ENCODE results near the gene EHBP1L1. TPM values are rescaled to one million over a fixed set of nuclear protein-coding genes. Genes with fewer than 3 reads are reported as not detected.

Gene EHBP1L1
- total and polyA plus RNA-seq, 4 donors: 1.1 to 120 (median 10.0) TPM

DNA sequence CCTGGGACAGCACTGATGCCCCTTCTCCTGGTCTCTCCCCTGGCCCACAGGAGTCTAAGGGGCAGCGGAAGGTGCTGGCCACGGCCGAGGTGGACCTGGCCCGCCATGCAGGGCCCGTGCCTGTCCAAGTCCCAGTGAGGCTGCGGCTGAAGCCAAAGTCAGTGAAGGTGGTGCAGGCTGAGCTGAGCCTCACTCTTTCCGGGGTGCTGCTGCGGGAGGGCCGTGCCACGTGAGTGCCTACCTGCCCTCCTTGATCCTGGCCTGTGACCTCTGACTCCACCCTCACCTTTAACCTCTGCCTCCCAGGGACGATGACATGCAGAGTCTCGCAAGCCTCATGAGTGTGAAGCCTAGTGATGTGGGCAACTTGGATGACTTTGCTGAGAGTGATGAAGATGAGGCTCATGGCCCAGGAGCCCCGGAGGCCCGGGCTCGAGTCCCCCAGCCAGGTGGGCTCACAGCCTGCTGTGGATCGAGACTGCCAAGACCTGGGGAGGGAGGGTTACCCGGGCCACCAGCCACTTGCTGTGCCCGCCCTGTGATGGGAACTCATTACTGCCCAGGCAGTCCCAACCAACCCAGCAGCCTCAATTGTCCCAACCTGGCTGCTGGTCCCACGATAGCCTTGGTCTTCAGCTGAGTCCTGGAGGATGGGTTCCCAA is 4.3 kb downstream of the EHBP1L1 start:
- Histone ChIP-seq H3K27ac (ENCODE audit: low read depth in 1 of 2, low read length in 2 of 2) (no peak overlapping the region), H3K4me1 (ENCODE audit: control insufficient read depth in 4 of 4, insufficient read depth in 4 of 4, low read length in 3 of 4) (peaks cover 5 to 21% (median 15%) of the 10 kb centered on the region in 4 donors), H3K27me3 (ENCODE audit: control insufficient read depth in 4 of 4, insufficient read depth in 4 of 4, low read length in 3 of 4) (no peaks in the 10 kb centered on the region), H3K4me3 (ENCODE audit: low read depth in 1 of 3, low read length in 3 of 3) (no peak overlapping the region), H3K9ac (ENCODE audit: low read depth in 1 of 2, low read length in 2 of 2) (no peak overlapping the region), H3K9me3 (ENCODE audit: control insufficient read depth in 4 of 4, low read length in 3 of 4) (no peaks in the 10 kb centered on the region), H3K36me3 (ENCODE audit: control insufficient read depth in 4 of 4, insufficient read depth in 3 of 4, low read depth in 1 of 4, low read length in 3 of 4) (peaks cover 0 to 7% (median 1%) of the 10 kb centered on the region in 4 donors)
- TF ChIP-seq FOXA1 (IDR thresholded peaks at IDR 0.05): no peak
- TF ChIP-seq, protein P1, sequence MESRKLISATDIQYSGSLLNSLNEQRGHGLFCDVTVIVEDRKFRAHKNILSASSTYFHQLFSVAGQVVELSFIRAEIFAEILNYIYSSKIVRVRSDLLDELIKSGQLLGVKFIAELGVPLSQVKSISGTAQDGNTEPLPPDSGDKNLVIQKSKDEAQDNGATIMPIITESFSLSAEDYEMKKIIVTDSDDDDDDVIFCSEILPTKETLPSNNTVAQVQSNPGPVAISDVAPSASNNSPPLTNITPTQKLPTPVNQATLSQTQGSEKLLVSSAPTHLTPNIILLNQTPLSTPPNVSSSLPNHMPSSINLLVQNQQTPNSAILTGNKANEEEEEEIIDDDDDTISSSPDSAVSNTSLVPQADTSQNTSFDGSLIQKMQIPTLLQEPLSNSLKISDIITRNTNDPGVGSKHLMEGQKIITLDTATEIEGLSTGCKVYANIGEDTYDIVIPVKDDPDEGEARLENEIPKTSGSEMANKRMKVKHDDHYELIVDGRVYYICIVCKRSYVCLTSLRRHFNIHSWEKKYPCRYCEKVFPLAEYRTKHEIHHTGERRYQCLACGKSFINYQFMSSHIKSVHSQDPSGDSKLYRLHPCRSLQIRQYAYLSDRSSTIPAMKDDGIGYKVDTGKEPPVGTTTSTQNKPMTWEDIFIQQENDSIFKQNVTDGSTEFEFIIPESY (IDR thresholded peaks at IDR 0.05): no peak
- no peak for TF ChIP-seq EGR1 (IDR thresholded peaks at IDR 0.05; ENCODE audit: low read depth in 2 of 2)
- no peak for TF ChIP-seq RAD21 (IDR thresholded peaks at IDR 0.05)
- TF ChIP-seq FOXA2 (IDR thresholded peaks at IDR 0.05): no peak
- TF ChIP-seq, protein P2, sequence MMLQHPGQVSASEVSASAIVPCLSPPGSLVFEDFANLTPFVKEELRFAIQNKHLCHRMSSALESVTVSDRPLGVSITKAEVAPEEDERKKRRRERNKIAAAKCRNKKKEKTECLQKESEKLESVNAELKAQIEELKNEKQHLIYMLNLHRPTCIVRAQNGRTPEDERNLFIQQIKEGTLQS (IDR thresholded peaks at IDR 0.05): no peak
- TF ChIP-seq TAF1 (conservative IDR thresholded peaks at IDR 0.05): no peak
- TF ChIP-seq, protein P3, sequence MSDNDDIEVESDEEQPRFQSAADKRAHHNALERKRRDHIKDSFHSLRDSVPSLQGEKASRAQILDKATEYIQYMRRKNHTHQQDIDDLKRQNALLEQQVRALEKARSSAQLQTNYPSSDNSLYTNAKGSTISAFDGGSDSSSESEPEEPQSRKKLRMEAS (IDR thresholded peaks at IDR 0.05): no peak
- no peak for TF ChIP-seq HNF4A (conservative IDR thresholded peaks at IDR 0.05)
- TF ChIP-seq SP1 (IDR thresholded peaks at IDR 0.05): no peak
- TF ChIP-seq HNF4G (IDR thresholded peaks at IDR 0.05): no peak
- no peak for TF ChIP-seq GABPA (IDR thresholded peaks at IDR 0.05 in 1 of 2, conservative IDR thresholded peaks at IDR 0.05 in 1 of 2)
- WGBS: 93% methylated on average over 19 of the region's 19 CpGs
- no peak for DNase-seq (ENCODE audit: low spot score)

DNA sequence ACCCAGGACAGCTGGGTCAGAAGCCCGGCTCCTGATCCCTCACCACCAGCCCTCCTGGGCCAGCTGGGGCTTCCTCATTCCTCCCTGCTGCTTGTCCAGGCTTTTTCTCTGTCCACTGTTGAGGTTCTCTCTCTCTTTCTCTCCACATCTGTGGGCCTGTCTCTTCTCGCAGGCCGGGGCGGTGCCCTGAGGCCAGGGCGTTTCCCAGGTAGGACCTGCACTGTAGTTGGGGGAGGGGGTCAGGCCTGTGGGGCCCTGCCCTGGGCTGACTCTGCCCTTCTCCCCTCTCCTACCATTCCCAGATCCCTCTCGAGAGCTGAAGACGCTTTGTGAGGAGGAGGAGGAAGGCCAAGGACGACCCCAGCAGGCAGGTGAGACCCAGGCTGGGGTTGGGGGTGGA is 4.9 kb downstream of the EHBP1L1 start:
- no peak overlapping the region for H3K9ac ChIP-seq (ENCODE audit: low read depth in 1 of 2, low read length in 2 of 2)
- TF ChIP-seq NR2F2 (IDR thresholded peaks at IDR 0.05) (no peak), JUND (IDR thresholded peaks at IDR 0.05) (no peak), HNF4G (IDR thresholded peaks at IDR 0.05) (no peak), FOXA1 (IDR thresholded peaks at IDR 0.05) (no peak), YY1 (IDR thresholded peaks at IDR 0.05) (no peak), RAD21 (IDR thresholded peaks at IDR 0.05) (no peak), RXRA (IDR thresholded peaks at IDR 0.05) (no peak), GABPA (IDR thresholded peaks at IDR 0.05 in 1 of 2, conservative IDR thresholded peaks at IDR 0.05 in 1 of 2) (no peak), SP1 (IDR thresholded peaks at IDR 0.05) (no peak), EGR1 (IDR thresholded peaks at IDR 0.05; ENCODE audit: low read depth in 2 of 2) (no peak), FOXA2 (IDR thresholded peaks at IDR 0.05) (no peak), HNF4A (conservative IDR thresholded peaks at IDR 0.05) (no peak), TAF1 (conservative IDR thresholded peaks at IDR 0.05) (no peak)
- TF ChIP-seq, protein P2 (IDR thresholded peaks at IDR 0.05): no peak
- TF ChIP-seq, protein P3 (IDR thresholded peaks at IDR 0.05): no peak
- TF ChIP-seq, protein P4, sequence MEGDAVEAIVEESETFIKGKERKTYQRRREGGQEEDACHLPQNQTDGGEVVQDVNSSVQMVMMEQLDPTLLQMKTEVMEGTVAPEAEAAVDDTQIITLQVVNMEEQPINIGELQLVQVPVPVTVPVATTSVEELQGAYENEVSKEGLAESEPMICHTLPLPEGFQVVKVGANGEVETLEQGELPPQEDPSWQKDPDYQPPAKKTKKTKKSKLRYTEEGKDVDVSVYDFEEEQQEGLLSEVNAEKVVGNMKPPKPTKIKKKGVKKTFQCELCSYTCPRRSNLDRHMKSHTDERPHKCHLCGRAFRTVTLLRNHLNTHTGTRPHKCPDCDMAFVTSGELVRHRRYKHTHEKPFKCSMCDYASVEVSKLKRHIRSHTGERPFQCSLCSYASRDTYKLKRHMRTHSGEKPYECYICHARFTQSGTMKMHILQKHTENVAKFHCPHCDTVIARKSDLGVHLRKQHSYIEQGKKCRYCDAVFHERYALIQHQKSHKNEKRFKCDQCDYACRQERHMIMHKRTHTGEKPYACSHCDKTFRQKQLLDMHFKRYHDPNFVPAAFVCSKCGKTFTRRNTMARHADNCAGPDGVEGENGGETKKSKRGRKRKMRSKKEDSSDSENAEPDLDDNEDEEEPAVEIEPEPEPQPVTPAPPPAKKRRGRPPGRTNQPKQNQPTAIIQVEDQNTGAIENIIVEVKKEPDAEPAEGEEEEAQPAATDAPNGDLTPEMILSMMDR (IDR thresholded peaks at IDR 0.05; ENCODE audit: low read depth, low read length, missing input control): no peak
- TF ChIP-seq, protein P5, sequence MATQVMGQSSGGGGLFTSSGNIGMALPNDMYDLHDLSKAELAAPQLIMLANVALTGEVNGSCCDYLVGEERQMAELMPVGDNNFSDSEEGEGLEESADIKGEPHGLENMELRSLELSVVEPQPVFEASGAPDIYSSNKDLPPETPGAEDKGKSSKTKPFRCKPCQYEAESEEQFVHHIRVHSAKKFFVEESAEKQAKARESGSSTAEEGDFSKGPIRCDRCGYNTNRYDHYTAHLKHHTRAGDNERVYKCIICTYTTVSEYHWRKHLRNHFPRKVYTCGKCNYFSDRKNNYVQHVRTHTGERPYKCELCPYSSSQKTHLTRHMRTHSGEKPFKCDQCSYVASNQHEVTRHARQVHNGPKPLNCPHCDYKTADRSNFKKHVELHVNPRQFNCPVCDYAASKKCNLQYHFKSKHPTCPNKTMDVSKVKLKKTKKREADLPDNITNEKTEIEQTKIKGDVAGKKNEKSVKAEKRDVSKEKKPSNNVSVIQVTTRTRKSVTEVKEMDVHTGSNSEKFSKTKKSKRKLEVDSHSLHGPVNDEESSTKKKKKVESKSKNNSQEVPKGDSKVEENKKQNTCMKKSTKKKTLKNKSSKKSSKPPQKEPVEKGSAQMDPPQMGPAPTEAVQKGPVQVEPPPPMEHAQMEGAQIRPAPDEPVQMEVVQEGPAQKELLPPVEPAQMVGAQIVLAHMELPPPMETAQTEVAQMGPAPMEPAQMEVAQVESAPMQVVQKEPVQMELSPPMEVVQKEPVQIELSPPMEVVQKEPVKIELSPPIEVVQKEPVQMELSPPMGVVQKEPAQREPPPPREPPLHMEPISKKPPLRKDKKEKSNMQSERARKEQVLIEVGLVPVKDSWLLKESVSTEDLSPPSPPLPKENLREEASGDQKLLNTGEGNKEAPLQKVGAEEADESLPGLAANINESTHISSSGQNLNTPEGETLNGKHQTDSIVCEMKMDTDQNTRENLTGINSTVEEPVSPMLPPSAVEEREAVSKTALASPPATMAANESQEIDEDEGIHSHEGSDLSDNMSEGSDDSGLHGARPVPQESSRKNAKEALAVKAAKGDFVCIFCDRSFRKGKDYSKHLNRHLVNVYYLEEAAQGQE (IDR thresholded peaks at IDR 0.05): no peak
- TF ChIP-seq, protein P1 (IDR thresholded peaks at IDR 0.05): no peak
- WGBS: 94% methylated on average over 8 of the region's 8 CpGs
- peaks cover 0 to 7% (median 2%) of the 10 kb centered on the region in 4 donors for H3K36me3 ChIP-seq (ENCODE audit: control insufficient read depth in 4 of 4, insufficient read depth in 3 of 4, low read depth in 1 of 4, low read length in 3 of 4)
- H3K27me3 ChIP-seq (ENCODE audit: control insufficient read depth in 4 of 4, insufficient read depth in 4 of 4, low read length in 3 of 4): no peaks in the 10 kb centered on the region
- H3K4me1 ChIP-seq (ENCODE audit: control insufficient read depth in 4 of 4, insufficient read depth in 4 of 4, low read length in 3 of 4): peaks cover 0 to 20% (median 12%) of the 10 kb centered on the region in 4 donors
- no peak for DNase-seq (ENCODE audit: low spot score)
- no peaks in the 10 kb centered on the region for H3K9me3 ChIP-seq (ENCODE audit: control insufficient read depth in 4 of 4, low read length in 3 of 4)
- H3K4me3 ChIP-seq (ENCODE audit: low read depth in 1 of 3, low read length in 3 of 3): no peak overlapping the region
- H3K27ac ChIP-seq (ENCODE audit: low read depth in 1 of 2, low read length in 2 of 2): no peak overlapping the region

All from liver (tissue), 9 donors.